ENCODE measurements around the gene ADAMTS17.

The ADAMTS17 gene

GRCh38 chr15:100247228-100248225 lies 94.2 kb downstream of the ADAMTS17 start:
- no peak for DNase-seq

- DNase-seq, result no peak
Measured at GRCh38 chr15:100245855-100246254, 95.9 kb downstream of the ADAMTS17 start.

- no peak for DNase-seq
Measured at GRCh38 chr15:100245487-100245820, 96.3 kb downstream of the ADAMTS17 start.

GRCh38 chr15:100244796-100245486 lies 96.8 kb downstream of the ADAMTS17 start:
- no peak for DNase-seq

- no peak for DNase-seq
Measured at GRCh38 chr15:100242989-100243388, 98.8 kb downstream of the ADAMTS17 start.

DNA sequence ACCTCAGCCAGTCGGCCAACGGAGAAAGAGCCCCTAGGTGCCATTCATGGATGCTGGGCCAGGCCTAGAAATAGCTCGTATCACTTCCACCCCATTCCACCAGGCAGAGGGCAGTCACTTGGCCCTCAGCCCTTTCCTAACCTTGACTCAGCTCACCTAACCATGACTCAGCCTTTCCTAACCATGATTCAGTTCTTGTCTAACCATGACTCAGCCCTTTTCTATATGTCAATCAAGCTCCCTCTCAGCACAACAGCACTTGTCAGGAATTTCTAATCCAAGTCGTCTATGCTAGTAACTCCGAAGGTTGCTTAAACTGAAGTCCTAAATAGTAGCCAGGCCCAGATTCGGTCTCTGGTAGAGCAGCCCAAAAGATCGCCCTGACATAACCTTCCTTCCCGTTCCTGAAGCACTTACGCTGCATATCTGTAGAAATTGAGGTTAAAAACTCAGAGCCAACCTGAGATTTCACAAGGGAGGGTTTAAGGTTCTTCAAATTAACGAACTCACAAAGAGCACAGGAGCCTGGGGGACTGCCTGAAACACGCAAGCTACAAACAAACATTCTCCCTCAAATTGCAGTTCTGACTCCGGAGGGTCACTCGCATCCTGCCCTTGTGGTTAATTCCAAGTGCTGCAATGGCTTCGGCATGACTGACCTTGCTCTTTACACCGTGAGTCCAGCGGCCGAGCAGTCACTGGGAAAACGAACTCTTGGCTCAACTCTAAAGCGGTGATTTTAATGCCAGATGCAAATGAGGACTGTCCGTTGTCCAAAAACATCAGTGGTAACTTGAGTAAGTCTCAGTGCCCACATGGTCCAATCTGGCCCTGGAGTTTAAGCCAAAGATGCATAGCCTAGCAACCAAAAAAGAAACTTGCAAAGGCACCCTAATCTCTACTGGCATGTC lies 99.9 kb downstream of the ADAMTS17 start:
- DNase-seq, result no peak

GRCh38 chr15:100236981-100237720 lies 104.6 kb downstream of the ADAMTS17 start:
- DNase-seq, result no peak

GRCh38 chr15:100235030-100235617 lies 106.7 kb downstream of the ADAMTS17 start:
- no peak for DNase-seq

- no peak for DNase-seq
Measured at GRCh38 chr15:100234158-100235029, 107.4 kb downstream of the ADAMTS17 start.

DNA sequence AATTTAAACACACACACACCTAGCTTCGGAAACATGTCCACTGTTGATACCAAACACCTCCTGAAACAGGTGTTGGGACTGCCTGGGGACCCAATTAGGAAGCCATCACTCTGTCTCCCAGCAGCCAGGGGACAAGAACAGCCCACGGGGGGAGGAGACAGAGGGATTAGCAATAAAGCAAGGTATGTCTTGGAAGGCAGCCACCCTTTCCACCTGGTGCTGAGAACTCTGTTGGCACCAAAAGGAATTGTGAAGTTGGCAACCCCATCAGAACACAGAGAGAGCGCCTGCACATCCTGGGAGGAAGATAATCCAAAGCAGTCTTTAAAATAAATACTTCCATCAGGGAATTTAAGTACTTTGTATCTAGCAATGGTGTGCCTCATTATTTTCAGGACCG lies 111.0 kb downstream of the ADAMTS17 start:
- DNase-seq, result no peak

- no peak for DNase-seq
Measured at GRCh38 chr15:100229181-100230163, 112.3 kb downstream of the ADAMTS17 start.

- no peak for DNase-seq
Measured at GRCh38 chr15:100227781-100228180, 114.0 kb downstream of the ADAMTS17 start.

DNA sequence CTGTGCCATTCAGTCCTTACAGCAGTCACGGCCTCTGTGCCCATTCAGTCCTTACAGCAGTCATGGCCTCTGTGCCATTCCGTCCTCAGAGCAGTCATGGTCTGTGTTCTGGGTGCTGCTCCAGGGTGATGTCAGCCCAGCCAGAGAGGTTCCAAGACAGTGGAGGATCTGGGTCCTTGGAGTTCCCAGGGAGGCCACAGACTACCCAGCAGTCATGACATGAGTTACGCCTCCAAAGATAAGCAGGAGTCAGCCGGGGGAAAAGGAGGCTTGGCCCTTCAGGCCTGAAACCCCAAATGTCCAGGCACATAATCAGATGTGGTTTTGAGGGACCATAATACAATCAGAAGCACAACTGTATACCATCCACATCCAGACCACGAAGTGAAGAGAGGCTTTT lies 115.7 kb downstream of the ADAMTS17 start:
- no peak for DNase-seq

DNA sequence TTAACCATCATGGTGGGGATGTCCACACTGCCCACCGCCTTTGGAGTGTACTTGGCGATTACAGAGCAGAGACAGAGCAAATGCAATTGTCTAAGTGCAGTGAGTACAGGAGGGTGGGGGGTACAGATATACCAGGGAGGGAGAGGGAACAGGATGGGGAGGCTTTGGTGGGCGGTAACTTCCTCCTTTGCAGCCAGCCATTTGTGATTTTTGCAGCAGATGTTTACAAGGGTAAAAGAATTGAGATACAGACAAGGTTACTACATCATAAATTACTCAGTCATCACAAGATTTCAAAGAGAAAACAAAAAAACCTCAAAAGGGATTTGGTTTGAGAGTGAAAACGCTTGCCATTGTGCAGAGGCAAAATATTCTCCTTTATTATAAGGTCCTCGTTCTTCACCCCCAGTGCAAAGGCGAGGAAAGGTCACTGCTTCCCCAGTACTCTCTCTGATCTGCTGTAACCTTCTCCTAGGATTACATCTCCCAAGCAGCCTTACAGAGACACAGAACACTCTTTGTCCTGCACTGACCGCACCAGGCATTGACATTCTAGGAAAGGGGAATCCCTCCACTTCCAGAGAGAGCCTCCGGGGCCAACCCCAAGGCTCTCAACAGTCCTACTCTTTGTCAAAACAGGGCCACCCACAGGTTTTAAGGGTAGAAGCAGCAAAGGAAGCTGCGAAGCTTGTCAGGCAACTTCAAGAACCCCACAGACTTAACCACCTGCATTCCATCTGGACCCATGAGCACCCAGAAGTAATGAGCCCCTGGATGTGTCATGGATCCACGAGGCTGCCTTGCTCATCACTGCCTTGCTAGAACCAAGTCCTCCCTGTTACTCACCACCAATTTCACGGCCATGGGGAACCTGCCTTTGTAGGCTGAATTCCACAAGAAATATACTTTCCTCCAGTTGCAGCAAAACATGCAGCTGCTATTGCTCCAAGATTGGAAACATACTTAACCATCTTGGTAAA lies 117.3 kb downstream of the ADAMTS17 start:
- DNase-seq, result no peak

- DNase-seq, result no peak
Measured at GRCh38 chr15:100222349-100222715, 119.4 kb downstream of the ADAMTS17 start.

DNA sequence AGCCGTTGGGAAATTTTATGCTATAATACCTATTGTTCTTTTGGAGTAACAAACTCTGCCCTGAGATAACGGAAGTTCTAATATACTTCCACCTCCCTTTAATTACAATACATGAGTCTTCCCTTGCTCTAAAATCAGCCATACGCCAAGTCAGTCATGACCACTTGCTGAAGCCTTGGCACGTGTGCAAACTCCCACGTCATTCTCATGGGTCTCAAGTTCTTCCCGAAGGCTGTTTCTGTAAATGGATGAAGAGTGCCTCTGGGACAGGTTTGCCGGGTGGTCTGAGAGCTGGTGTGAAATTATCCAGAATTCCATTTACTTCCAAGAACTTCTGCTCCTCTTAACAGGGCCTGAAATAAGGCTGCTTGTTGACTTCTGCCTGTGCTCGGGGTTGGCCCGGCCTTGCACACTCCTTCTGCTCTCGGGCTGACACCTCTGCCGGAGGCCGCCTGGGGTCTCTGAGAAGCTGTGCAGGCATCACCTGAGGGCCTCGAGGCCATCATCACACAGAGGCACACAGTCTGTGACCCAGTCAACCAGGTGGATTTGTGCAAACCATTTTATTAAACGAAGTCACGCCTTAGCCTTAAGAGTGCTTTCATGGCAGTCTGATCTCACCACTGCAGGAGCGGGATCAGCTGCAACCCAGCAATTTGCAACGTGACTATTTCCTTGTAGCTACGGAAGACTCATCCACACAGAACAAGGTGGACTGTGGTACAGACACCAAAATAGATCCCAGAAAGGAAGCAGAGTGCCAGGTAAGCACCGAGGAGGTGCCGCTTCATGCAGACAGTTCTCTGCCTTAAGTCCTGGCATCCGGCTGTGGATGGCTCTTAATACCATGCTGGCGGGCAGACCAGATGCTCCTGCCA lies 120.1 kb downstream of the ADAMTS17 start:
- no peak for DNase-seq

DNA sequence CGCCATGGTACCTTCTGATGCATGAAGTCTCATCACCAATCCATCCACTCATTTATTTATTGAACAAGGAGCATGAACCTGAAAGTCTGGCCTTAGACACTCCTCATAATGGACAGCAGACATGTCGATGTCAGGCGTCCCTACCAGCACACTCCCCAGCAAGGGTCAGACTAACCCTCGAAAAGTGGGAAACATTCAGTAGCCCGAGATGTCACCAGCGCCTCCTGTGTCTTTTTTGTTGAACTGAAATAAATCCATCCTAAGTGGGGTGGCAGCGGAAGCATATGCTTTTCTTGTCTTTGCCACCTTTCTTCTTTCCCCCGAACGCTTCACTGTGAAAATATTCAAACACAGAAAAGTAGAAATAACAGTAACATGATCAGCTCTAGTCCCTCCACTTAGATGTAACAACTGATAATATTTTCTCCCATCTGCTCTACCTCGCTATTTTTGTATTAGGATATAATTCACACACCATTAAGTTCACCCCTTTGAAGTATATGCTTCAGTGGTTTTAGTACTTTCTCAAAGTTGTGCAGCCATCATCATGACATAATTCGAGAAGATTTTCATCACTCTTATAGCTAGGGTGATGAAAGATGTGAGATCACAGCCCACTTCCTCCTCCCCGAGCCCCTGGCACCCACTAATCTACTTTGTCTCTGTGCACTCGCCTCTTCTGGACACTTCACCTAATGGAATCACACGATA lies 121.6 kb downstream of the ADAMTS17 start:
- DNase-seq, result no peak

Data from activated naive CD4-positive, alpha-beta T cell treated with anti-CD3 and anti-CD28 coated beads, Interleukin-2, amount 50 U/mL, for 16 hours (primary cell).